Fibroblast of lung (primary cell): ENCODE data around the gene AFTPH.

Experiments used
- EZH2 ChIP-seq: IDR thresholded peaks from 2 replicates; pipeline ENCODE4 v1.5.1; 2012; ENCODE audit warnings: low read length, control low read depth, mild to moderate bottlenecking; ENCODE audit errors: missing control alignments
- TF ChIP-seq, protein P1 (sequence below), 2 donors: IDR thresholded peaks in 1 of 2; conservative IDR thresholded peaks in 1 of 2; 1 replicate in 1 of 2; 2 replicates in 1 of 2; pipeline ENCODE4 v1.5.1; 2011 to 2012; ENCODE audit warnings: low read length in 2 of 2, control low read depth in 1 of 2, inconsistent platforms in 1 of 2, low read depth in 1 of 2, mild to moderate bottlenecking in 1 of 2

DNA sequence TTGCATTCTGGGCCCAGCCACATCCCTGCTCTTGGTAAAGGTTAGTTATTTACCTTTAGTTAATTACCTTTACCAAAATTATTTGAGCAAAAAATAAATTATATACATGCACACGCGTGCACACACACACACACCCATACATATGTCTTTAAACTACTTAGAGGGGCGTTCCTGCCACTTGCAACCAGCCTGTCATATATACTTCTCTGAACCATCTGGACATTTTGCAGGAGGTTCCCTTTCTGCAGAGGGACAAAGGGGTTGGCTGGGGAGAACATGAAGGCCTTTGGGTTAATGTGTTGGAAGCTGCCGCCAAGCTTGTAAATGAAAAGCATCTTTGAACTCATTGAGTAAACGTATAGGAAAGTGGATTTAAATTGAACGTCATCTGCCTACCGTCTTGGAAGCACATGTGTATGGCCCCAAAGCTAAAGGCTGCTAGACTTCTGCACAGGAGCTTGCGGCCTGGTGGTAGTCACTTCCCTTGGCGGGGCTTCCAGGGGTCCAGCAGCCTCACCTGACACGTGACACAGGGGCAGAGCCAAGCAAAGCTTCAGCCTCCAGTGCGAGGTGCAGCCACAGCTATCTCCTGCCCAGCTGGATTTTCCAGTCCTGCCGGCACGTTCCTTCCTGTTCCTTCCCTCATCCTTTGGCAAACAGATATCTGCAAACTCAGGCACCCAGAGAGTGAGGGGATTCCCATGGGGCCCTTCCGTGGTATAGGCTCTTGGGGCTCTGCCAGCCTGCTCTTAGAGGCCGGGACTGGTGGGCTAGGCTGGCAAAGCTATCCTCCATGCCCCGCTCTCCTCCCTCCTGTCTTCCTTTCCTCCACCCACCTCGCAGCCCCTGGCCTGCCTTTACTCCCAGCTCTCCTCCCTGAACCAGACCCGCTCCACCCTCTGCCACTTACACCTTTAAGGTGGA lies 83.5 kb downstream of the AFTPH start:
- TF ChIP-seq, protein P1, sequence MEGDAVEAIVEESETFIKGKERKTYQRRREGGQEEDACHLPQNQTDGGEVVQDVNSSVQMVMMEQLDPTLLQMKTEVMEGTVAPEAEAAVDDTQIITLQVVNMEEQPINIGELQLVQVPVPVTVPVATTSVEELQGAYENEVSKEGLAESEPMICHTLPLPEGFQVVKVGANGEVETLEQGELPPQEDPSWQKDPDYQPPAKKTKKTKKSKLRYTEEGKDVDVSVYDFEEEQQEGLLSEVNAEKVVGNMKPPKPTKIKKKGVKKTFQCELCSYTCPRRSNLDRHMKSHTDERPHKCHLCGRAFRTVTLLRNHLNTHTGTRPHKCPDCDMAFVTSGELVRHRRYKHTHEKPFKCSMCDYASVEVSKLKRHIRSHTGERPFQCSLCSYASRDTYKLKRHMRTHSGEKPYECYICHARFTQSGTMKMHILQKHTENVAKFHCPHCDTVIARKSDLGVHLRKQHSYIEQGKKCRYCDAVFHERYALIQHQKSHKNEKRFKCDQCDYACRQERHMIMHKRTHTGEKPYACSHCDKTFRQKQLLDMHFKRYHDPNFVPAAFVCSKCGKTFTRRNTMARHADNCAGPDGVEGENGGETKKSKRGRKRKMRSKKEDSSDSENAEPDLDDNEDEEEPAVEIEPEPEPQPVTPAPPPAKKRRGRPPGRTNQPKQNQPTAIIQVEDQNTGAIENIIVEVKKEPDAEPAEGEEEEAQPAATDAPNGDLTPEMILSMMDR (conservative IDR thresholded peaks at IDR 0.05 in 1 of 2, IDR thresholded peaks at IDR 0.05 in 1 of 2; ENCODE audit: low read depth in 1 of 2, low read length in 2 of 2), result no peak
- TF ChIP-seq EZH2, result no peak
